ENCODE data around the gene HOMEZ.
A peak's percentile ranks its signal among the peaks of the same experiment; 100 is the strongest.
"Not testable (repeated sequence)": the region's sequence is repeated elsewhere in the genome, so short reads cannot be mapped to it uniquely, and the experiment has no call there.

HOMEZ gene

GRCh38 chr14:23284654-23285529 lies 1.0 kb downstream of the HOMEZ start:
- peak overlapping the region; percentile 83 for H3K4me3 ChIP-seq (ENCODE audit: low read depth, low read length)
- POLR2A ChIA-PET, result interaction anchor here (1.6 to 2.5 kb wide), 3 partner anchors 17 to 36 kb away, joined by 4 to 16 read pairs (median 9); partner anchors contain the start of genes BCL2L2, PABPN1 and PPP1R3E
- TF ChIP-seq, protein P1, sequence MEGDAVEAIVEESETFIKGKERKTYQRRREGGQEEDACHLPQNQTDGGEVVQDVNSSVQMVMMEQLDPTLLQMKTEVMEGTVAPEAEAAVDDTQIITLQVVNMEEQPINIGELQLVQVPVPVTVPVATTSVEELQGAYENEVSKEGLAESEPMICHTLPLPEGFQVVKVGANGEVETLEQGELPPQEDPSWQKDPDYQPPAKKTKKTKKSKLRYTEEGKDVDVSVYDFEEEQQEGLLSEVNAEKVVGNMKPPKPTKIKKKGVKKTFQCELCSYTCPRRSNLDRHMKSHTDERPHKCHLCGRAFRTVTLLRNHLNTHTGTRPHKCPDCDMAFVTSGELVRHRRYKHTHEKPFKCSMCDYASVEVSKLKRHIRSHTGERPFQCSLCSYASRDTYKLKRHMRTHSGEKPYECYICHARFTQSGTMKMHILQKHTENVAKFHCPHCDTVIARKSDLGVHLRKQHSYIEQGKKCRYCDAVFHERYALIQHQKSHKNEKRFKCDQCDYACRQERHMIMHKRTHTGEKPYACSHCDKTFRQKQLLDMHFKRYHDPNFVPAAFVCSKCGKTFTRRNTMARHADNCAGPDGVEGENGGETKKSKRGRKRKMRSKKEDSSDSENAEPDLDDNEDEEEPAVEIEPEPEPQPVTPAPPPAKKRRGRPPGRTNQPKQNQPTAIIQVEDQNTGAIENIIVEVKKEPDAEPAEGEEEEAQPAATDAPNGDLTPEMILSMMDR (IDR thresholded peaks at IDR 0.05; ENCODE audit: insufficient read depth, low read length, missing control alignments), result no peak
- CTCF ChIA-PET, result interaction anchor here (1.4 to 19.3 kb wide), 3 partner anchors 9 to 36 kb away, joined by 3 to 300 read pairs (median 23); partner anchors contain the start of genes BCL2L2 and PPP1R3E
- DNase-seq (ENCODE audit: low read depth, low spot score), result no peak

- TF ChIP-seq, protein P1 (IDR thresholded peaks at IDR 0.05; ENCODE audit: insufficient read depth, low read length, missing control alignments), result no peak
- ChIA-PET CTCF (interaction anchor here (0.9 to 19.3 kb wide), 2 partner anchors 9 to 21 kb away, joined by 3 to 300 read pairs; partner anchors contain the start of genes BCL2L2 and PPP1R3E), POLR2A (no interaction called here)
- DNase-seq (ENCODE audit: low read depth, low spot score), result no peak
- H3K4me3 ChIP-seq (ENCODE audit: low read depth, low read length), result no peak overlapping the region
Observed at GRCh38 chr14:23281247-23281646, 4.7 kb downstream of the HOMEZ start.

- POLR2A ChIA-PET, result not testable (repeated sequence)
- CTCF ChIA-PET, result interaction anchor here (0.9 to 4.1 kb wide), 4 partner anchors 9 to 80 kb away, joined by 3 to 23 read pairs (median 5); partner anchors contain the start of gene HOMEZ
Observed at GRCh38 chr14:23277928-23278327, 8.0 kb downstream of the HOMEZ start.

GRCh38 chr14:23277189-23277588 lies 8.7 kb downstream of the HOMEZ start:
- TF ChIP-seq, protein P1 (IDR thresholded peaks at IDR 0.05; ENCODE audit: insufficient read depth, low read length, missing control alignments), result no peak
- H3K4me3 ChIP-seq (ENCODE audit: low read depth, low read length), result no peak overlapping the region
- DNase-seq (ENCODE audit: low read depth, low spot score), result no peak
- POLR2A ChIA-PET, result no interaction called here
- CTCF ChIA-PET, result interaction anchor here (0.9 to 4.1 kb wide), 5 partner anchors 10 to 80 kb away, joined by 3 to 23 read pairs (median 7); partner anchors contain the start of gene HOMEZ

More at GRCh38 chr14:23277928-23278327, 8.0 kb downstream of the HOMEZ start:
- not testable (repeated sequence) for DNase-seq (ENCODE audit: low read depth, low spot score); H3K4me3 ChIP-seq (ENCODE audit: low read depth, low read length)

DNA sequence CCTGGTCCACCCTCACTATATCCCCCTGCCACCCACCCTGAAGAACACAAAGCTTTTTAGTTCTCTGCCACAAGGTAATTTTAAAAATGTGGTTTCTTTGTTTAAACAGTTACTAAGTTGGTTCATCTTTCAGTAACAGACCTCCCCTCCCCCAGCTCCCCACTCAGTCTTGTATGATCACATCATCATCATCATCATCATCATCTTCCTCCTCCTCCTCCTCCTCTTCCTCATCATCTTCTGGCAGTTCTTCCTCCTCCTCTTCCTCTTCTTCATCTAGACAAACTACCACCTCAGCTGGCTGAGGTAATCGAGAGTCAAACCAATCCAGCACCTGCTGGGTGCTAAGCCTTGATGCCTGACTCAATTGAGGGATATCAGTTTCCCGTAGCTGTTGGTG lies 10.5 kb downstream of the HOMEZ start:
- POLR2A ChIA-PET, result interaction anchor here (1.4 kb wide), 1 partner anchor 11 kb away, joined by 4 read pairs; no protein-coding TSS in a partner anchor
- CTCF ChIA-PET, result interaction anchor here (4.0 to 4.1 kb wide), 2 partner anchors 11 to 12 kb away, joined by 23 read pairs; partner anchors contain the start of gene HOMEZ
- TF ChIP-seq, protein P1 (IDR thresholded peaks at IDR 0.05; ENCODE audit: insufficient read depth, low read length, missing control alignments), result no peak
- no peak overlapping the region for H3K4me3 ChIP-seq (ENCODE audit: low read depth, low read length)
- no peak for DNase-seq (ENCODE audit: low read depth, low spot score)

DNA sequence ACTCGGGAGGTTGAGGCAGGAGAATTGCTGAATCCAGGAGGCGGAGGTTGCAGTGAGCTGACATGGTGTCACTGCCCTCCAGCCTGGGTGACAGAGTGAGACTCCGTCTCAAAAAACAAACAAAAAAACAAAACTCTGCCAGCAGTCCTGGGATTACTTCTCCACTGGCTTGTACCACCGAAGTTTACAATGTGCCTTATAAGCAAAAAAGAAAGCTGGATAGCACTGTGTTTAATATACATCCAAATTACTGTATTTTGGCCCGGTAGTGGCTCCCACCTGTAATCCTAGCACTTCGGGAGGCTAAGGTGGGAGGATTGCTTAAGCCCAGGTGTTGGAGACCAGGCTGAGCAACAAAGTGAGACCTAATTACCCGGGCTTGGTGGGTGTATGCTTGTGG lies 16.7 kb downstream of the HOMEZ start:
- TF ChIP-seq, protein P1 (IDR thresholded peaks at IDR 0.05; ENCODE audit: insufficient read depth, low read length, missing control alignments), result no peak
- POLR2A ChIA-PET, result interaction anchor here (0.6 kb wide), 1 partner anchor 64 kb away, joined by 3 read pairs; no protein-coding TSS in a partner anchor
- CTCF ChIA-PET, result interaction anchor here (1.4 to 3.4 kb wide), 8 partner anchors 13 to 293 kb away, joined by 3 to 15 read pairs (median 4); no protein-coding TSS in a partner anchor
- H3K4me3 ChIP-seq (ENCODE audit: low read depth, low read length), result no peak overlapping the region
- DNase-seq (ENCODE audit: low read depth, low spot score), result no peak

GRCh38 chr14:23260849-23261248 lies 25.1 kb downstream of the HOMEZ start:
- H3K4me3 ChIP-seq (ENCODE audit: low read depth, low read length); DNase-seq (ENCODE audit: low read depth, low spot score); POLR2A ChIA-PET: not testable (repeated sequence)
- CTCF ChIA-PET, result interaction anchor here (1.2 to 3.2 kb wide), 4 partner anchors 11 to 140 kb away, joined by 4 to 9 read pairs (median 8); no protein-coding TSS in a partner anchor

All from AG04449 (cell line).